NCI-H2081 treated with DMSO at 0.1 percent for 48 hours (cell line): ENCODE data around the gene ARHGAP27.

ENCODE experiments used
- DNase-seq: peaks from one replicate; lab custom pipeline; 2025; lab: John Stamatoyannopoulos, UW

Gene ARHGAP27

GRCh38 chr17:45430738-45431530 lies 1.7 kb downstream of the ARHGAP27 start:
- DNase-seq, result no peak

- no peak for DNase-seq
These were observed 2.5 kb downstream of the ARHGAP27 start for GRCh38 chr17:45430006-45430737.

- DNase-seq, result no peak
These were observed 3.2 kb downstream of the ARHGAP27 start for GRCh38 chr17:45429339-45430005.

GRCh38 chr17:45428931-45429338 lies 3.7 kb downstream of the ARHGAP27 start:
- no peak for DNase-seq

GRCh38 chr17:45428050-45428617 lies 4.5 kb downstream of the ARHGAP27 start:
- peak; percentile 43 for DNase-seq

GRCh38 chr17:45427181-45427835 lies 5.4 kb downstream of the ARHGAP27 start:
- DNase-seq, result no peak

GRCh38 chr17:45426561-45426960 lies 6.1 kb downstream of the ARHGAP27 start:
- DNase-seq, result no peak

GRCh38 chr17:45425984-45426413 lies 6.7 kb downstream of the ARHGAP27 start:
- DNase-seq, result no peak

GRCh38 chr17:45425125-45425983 lies 7.3 kb downstream of the ARHGAP27 start:
- peak; percentile 39 for DNase-seq

GRCh38 chr17:45424769-45425124 lies 7.9 kb downstream of the ARHGAP27 start:
- DNase-seq, result no peak

- no peak for DNase-seq
These were observed 8.7 kb downstream of the ARHGAP27 start for GRCh38 chr17:45423975-45424335.

GRCh38 chr17:45423304-45423974 lies 9.2 kb downstream of the ARHGAP27 start:
- DNase-seq, result no peak

GRCh38 chr17:45414990-45415881 lies 17.4 kb downstream of the ARHGAP27 start:
- DNase-seq, result no peak

- DNase-seq, result no peak
These were observed 19.2 kb downstream of the ARHGAP27 start for GRCh38 chr17:45413498-45413923.

- no peak for DNase-seq
These were observed 21.1 kb downstream of the ARHGAP27 start for GRCh38 chr17:45411348-45412105.

GRCh38 chr17:45410144-45411091 lies 22.3 kb downstream of the ARHGAP27 start:
- DNase-seq, result no peak

GRCh38 chr17:45409659-45410076 lies 23.0 kb downstream of the ARHGAP27 start:
- DNase-seq, result no peak
